GM12865 (cell line): ENCODE data around the gene SMC6.
A peak's percentile ranks its signal among the peaks of the same experiment; 100 is the strongest.

ENCODE experiments used
- DNase-seq: peaks from one replicate; pipeline ENCODE4 v3.0.0; 2010; ENCODE audit warnings: low read depth
- H3K4me3 ChIP-seq: 2 replicates; pipeline ENCODE4 v1.5.1; 2011; ENCODE audit warnings: mild to moderate bottlenecking, low read depth, low read length, control low read depth
- TF ChIP-seq, protein P1 (sequence below): IDR thresholded peaks from 2 replicates; pipeline ENCODE4 v1.5.1; 2011; ENCODE audit warnings: low read length, control low read depth, low read depth, inconsistent platforms; ENCODE audit not compliant: insufficient read depth; ENCODE audit errors: missing control alignments

SMC6 gene

GRCh38 chr2:17672583-17673317 lies 80.9 kb downstream of the SMC6 start:
- TF ChIP-seq, protein P1, sequence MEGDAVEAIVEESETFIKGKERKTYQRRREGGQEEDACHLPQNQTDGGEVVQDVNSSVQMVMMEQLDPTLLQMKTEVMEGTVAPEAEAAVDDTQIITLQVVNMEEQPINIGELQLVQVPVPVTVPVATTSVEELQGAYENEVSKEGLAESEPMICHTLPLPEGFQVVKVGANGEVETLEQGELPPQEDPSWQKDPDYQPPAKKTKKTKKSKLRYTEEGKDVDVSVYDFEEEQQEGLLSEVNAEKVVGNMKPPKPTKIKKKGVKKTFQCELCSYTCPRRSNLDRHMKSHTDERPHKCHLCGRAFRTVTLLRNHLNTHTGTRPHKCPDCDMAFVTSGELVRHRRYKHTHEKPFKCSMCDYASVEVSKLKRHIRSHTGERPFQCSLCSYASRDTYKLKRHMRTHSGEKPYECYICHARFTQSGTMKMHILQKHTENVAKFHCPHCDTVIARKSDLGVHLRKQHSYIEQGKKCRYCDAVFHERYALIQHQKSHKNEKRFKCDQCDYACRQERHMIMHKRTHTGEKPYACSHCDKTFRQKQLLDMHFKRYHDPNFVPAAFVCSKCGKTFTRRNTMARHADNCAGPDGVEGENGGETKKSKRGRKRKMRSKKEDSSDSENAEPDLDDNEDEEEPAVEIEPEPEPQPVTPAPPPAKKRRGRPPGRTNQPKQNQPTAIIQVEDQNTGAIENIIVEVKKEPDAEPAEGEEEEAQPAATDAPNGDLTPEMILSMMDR = no peak
- no peak overlapping the region for H3K4me3 ChIP-seq
- DNase-seq = peak; percentile 24

- H3K4me3 ChIP-seq = no peak overlapping the region
- no peak for DNase-seq
- TF ChIP-seq, protein P1 = no peak
These were observed 85.7 kb downstream of the SMC6 start for GRCh38 chr2:17667898-17668297.

DNA sequence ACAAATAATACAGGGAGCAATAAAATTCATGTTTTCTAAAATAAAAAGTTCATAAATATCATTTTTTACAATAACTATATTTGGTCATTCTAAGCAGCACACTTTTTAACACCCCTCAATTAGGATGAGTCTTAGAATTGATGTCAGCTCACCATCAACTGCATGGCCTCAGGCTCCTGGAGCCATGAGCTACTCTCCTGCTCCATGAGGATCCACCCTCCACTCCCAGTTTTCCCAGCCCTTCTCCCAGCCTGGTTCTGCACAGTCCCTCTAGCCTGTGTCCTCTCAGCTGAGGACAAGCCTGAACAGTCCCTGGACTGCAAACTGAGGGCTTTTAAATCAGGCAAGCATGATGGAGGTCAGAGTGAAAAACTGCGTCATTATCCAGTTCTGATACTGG lies 89.1 kb downstream of the SMC6 start:
- no peak overlapping the region for H3K4me3 ChIP-seq
- TF ChIP-seq, protein P1 = no peak
- DNase-seq = no peak

DNA sequence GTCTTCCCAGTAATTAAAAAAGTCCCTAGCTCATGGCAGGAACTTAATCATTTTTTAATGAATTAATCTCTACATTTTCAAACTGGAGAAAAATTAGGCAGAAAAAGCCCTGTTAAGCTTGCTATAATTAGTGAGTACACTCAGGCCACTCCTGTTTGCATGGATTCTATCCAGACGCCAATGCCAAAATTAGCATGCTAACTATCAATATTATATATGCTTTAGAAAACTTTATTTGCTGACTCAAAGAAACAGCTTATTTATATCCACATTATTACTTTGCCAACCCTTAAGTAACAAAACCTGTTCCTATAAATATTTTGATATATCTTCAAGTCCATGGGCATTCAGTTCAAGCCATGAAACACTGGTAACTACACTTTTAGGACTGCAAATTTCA lies 90.9 kb downstream of the SMC6 start:
- no peak overlapping the region for H3K4me3 ChIP-seq
- DNase-seq = no peak
- TF ChIP-seq, protein P1 = no peak

DNA sequence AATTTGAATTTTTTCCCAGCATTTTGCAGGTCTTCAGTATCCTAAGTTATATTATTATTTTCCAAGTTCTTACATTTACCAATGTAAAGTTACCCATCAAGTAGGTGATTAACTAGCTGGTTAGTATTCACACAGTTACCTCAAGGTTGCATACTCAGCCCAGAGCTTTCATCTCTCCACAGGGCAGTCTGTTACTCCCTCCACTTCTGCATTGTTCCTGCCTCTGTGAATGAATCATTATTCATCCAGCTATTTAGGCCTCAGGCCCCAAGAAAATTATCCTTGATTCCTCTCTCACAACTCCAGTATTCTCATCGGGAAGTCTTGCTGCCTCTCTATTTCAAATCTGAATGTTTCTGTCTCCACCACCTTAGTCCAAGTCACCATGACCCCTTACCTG lies 92.2 kb downstream of the SMC6 start:
- TF ChIP-seq, protein P1 = no peak
- no peak for DNase-seq
- no peak overlapping the region for H3K4me3 ChIP-seq

GRCh38 chr2:17660219-17660618 lies 93.4 kb downstream of the SMC6 start:
- TF ChIP-seq, protein P1 = no peak
- H3K4me3 ChIP-seq = no peak overlapping the region

DNA sequence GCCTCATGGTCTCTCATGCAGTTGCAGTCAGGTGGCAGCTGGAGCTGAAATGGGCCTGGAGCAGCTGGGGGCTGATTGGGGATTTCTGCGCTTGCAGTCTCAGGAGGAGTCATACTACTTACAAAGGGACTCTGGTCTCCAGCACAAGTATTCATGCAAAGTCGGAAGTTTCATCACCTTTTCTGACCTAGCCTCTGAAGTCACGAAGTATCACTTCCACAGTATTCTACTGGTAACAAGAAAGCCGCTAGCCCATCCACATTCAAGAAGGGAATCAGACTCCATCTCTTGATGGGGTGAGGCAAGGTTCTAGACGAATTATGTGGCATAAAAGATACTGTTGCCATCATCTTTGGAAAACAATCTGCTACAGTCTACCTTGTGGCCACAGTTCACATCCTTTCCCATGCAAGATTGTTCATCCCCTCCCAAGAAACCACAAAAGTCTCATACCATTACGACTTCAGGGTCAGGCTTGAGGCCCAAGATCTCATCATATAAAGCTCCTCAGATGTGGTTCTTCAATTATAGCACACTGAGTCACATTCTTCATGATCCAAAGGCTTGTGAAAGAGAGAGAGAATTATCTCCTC lies 95.3 kb downstream of the SMC6 start:
- H3K4me3 ChIP-seq = no peak overlapping the region
- DNase-seq = peak; percentile 89
- TF ChIP-seq, protein P1 = no peak

More at GRCh38 chr2:17660219-17660618, 93.4 kb downstream of the SMC6 start:
- no peak for DNase-seq
